Pancreas (tissue), 10 donors: ENCODE results near the gene STXBP5. TPM values are rescaled to one million over a fixed set of nuclear protein-coding genes. Genes with fewer than 3 reads are reported as not detected.

Experiments used
- ATAC-seq, 4 donors: fragments of 200-7000 bp; cut with Tn5 transposase; one replicate each; pipeline versions ENCODE4 v1.8.0 to v1.9.1; 2020; ENCODE audit warnings: mild to moderate bottlenecking in 4 of 4, moderate library complexity in 4 of 4
- DNase-seq, 6 donors: peaks; one replicate each; pipeline ENCODE4 v3.0.0-alpha.2; 2020
- FAIRE-seq: peaks from 2 replicates; lab custom pipeline; 2012; peaks lifted over from hg19 to GRCh38; lab: Jason Lieb, UNC
- H3K27ac ChIP-seq, 4 donors: fragments of 200-600 bp; sonication (generic); 1 replicate in 3 of 4; 2 replicates in 1 of 4; pipeline versions ENCODE4 v1.5.0 to v1.8.0; 2020
- H3K27me3 ChIP-seq, 4 donors: fragments of 200-600 bp; one replicate each; pipeline ENCODE4 v1.8.0; 2021
- H3K36me3 ChIP-seq, 3 donors: fragments of 200-600 bp; sonication (generic) in 1 of 3; one replicate each; pipeline versions ENCODE4 v1.5.0 to v1.8.0; 2020 to 2021
- H3K4me1 ChIP-seq, 3 donors: fragments of 200-600 bp; one replicate each; pipeline ENCODE4 v1.8.0; 2021
- H3K4me3 ChIP-seq, 4 donors: fragments of 200-600 bp; sonication (generic) in 2 of 4; one replicate each; pipeline versions ENCODE4 v1.5.0 to v1.8.0; 2020 to 2021
- H3K9me3 ChIP-seq, 4 donors: fragments of 200-600 bp; one replicate each; pipeline ENCODE4 v1.8.0; 2021
- WGBS, 2 donors: extraction: QIAGEN DNeasy Blood & Tissue Kit; methylation state at CpG; one replicate each; pipeline ENCODE4 v1.1.7; 2013; 5-methylcytosine and 5-hydroxymethylcytosine counted together
- intact Hi-C, 3 donors: fragments of 100-400 bp; cut with DNase I; formaldehyde crosslinking; loops; one replicate each; pipeline versions ENCODE4 v1.11.1 to v1.14.2; 2022
- polyA plus RNA-seq, 2 donors: library from polyadenylated mRNA; stranded (reverse); fragments of 200-250 nt; gene quantifications; one replicate each; pipeline ENCODE4 v1.2.3, GENCODE V29; 2013
- total RNA-seq, 6 donors: library from RNA; stranded (reverse); fragmentation: NEBNext Ultra II Directional in 4 of 6; extraction: Animal tissue kit (Norgen Biotek cat#: 25700) in 4 of 6; gene quantifications; one replicate each; pipeline versions ENCODE4 v1.2.1 to v1.2.4, GENCODE V29; 2021 to 2023
- TF ChIP-seq, protein P1 (sequence below), 4 donors: fragments of 200-600 bp; sonication (generic) in 3 of 4; IDR thresholded peaks; one replicate each; pipeline versions ENCODE4 v1.5.0 to v1.8.0; 2021; ENCODE audit warnings: antibody characterized with exemption in 4 of 4
- donor health status: healthy with polysubstance abuse.
- donor health status: DM: no; HTN: no; CAD: no; lungs with moderate emphysema.
- donor health status: DM: no; HTN: no; CAD: no.
- donor health status: control.
- donor health status: control.
- donor health status: Bipolar disorder and iron deficiency.
- donor health status: DM: yes; HTN: yes; CAD: no.
- donor health status: DM: no; HTN: no; CAD: no.
- donor health status: DM: no; HTN: no; CAD: no.
- donor health status: DM: yes; HTN: yes; CAD: no.

STXBP5 gene
- total and polyA plus RNA-seq, 8 donors, result 11.9 to 25.8 (median 23.1) TPM

DNA sequence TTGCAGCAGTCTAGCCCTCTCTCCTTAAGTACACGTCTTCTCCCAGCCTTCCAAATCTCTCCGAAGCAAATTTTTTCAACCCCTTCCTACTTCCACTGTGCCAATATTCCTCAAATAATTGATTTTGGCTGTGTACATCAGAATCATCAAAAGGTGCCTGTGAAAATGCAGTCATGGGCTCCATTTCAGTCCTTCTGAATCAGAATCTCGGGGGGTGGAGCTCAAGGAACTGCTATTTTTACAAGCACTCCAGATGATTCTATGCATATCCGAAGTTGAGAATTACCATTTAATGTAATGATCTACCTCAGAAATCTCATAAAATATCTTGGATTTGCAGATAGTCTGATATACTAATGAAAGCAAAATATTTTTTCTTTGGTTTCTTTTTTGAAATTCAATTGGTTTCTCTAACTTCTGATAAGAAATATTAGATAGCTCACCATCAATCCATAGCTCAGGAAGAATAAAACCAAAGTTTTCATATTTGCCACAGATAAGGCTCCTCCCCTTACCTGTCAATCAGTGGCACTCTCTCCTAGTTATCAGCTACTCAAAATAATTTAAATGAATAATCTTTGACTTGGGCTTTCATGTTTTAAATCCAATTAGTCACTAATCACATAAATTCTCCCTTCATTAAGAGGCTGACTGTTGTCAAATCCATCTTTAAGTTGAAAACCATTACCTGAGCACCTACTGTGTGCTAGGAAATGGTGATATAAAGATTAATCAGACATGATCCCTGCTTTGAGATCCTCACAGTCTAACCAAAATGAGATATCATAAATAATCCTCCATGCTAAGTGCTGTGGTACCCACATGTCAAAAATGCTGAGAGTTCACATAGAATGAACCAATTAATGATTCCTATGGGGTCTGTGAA, 36.4 kb upstream of the STXBP5 start:
- no peaks in the 10 kb centered on the region for H3K9me3 ChIP-seq
- ATAC-seq, result no peak
- no peak for DNase-seq
- intact Hi-C loops, result no loop called here
- H3K27ac ChIP-seq, result no peak overlapping the region
- TF ChIP-seq, protein P1, sequence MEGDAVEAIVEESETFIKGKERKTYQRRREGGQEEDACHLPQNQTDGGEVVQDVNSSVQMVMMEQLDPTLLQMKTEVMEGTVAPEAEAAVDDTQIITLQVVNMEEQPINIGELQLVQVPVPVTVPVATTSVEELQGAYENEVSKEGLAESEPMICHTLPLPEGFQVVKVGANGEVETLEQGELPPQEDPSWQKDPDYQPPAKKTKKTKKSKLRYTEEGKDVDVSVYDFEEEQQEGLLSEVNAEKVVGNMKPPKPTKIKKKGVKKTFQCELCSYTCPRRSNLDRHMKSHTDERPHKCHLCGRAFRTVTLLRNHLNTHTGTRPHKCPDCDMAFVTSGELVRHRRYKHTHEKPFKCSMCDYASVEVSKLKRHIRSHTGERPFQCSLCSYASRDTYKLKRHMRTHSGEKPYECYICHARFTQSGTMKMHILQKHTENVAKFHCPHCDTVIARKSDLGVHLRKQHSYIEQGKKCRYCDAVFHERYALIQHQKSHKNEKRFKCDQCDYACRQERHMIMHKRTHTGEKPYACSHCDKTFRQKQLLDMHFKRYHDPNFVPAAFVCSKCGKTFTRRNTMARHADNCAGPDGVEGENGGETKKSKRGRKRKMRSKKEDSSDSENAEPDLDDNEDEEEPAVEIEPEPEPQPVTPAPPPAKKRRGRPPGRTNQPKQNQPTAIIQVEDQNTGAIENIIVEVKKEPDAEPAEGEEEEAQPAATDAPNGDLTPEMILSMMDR (IDR thresholded peaks at IDR 0.05), result no peak
- FAIRE-seq, result no peak
- no peak overlapping the region for H3K4me3 ChIP-seq
- WGBS, 2 donors, result 76 to 87% methylated on average over 4 of the region's 4 CpGs
- H3K27me3 ChIP-seq, result no peaks in the 10 kb centered on the region
- H3K4me1 ChIP-seq, result no peaks in the 10 kb centered on the region
- H3K36me3 ChIP-seq, result no peaks in the 10 kb centered on the region

DNA sequence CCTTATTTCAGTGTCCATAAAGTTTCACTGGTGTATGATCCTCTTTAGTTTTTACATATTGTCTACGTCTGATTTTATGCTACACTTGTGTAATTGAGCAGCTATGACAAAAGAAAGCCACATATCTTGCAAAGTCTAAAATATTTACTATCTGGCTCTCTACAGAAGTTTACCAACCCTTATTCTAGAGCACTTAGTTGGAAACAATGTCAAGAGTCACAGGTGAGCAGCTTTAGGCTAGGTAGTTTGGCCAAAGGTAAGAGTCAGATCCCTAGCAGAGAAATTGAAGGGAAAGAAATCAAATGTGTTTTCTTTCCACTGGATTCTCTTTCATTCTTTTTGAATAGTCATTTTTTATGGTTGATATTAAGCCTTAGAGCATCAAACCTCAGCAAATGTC, 34.7 kb upstream of the STXBP5 start:
- intact Hi-C loops, result no loop called here
- no peak overlapping the region for H3K4me3 ChIP-seq
- no peaks in the 10 kb centered on the region for H3K27me3 ChIP-seq
- TF ChIP-seq, protein P1 (IDR thresholded peaks at IDR 0.05), result no peak
- no peak for FAIRE-seq
- no peak for ATAC-seq
- WGBS, 2 donors, result 96 to 100% methylated on average over 1 of the region's 1 CpG
- H3K36me3 ChIP-seq, result no peaks in the 10 kb centered on the region
- no peak for DNase-seq
- H3K27ac ChIP-seq, result no peak overlapping the region
- H3K4me1 ChIP-seq, result no peaks in the 10 kb centered on the region
- H3K9me3 ChIP-seq, result no peaks in the 10 kb centered on the region

DNA sequence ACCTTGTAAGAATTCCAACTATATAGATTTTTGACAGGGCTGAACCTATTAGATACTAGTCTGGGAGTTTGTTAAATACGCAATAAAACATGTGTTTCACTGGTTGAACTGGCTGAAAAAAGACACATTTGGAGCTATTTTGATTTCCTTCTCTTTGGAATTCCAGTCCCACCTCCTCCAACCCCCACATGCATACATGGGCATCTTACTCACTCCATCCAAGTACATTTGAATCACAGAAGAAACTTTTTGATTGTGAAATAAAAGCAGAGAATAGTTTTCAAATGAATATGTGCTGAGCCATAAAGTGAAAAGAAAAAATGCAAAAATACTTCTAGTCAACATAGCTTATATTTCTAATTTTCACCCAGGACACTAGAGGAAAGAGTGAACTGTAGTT, 33.9 kb upstream of the STXBP5 start:
- no peaks in the 10 kb centered on the region for H3K4me1 ChIP-seq
- H3K9me3 ChIP-seq, result no peaks in the 10 kb centered on the region
- no peak for ATAC-seq
- TF ChIP-seq, protein P1 (IDR thresholded peaks at IDR 0.05), result no peak
- no peak overlapping the region for H3K27ac ChIP-seq
- no peak for DNase-seq
- H3K27me3 ChIP-seq, result no peaks in the 10 kb centered on the region
- intact Hi-C loops, result no loop called here
- FAIRE-seq, result no peak
- no peak overlapping the region for H3K4me3 ChIP-seq
- H3K36me3 ChIP-seq, result no peaks in the 10 kb centered on the region
- WGBS, 2 donors, result 88 to 93% methylated on average over 1 of the region's 1 CpG

DNA sequence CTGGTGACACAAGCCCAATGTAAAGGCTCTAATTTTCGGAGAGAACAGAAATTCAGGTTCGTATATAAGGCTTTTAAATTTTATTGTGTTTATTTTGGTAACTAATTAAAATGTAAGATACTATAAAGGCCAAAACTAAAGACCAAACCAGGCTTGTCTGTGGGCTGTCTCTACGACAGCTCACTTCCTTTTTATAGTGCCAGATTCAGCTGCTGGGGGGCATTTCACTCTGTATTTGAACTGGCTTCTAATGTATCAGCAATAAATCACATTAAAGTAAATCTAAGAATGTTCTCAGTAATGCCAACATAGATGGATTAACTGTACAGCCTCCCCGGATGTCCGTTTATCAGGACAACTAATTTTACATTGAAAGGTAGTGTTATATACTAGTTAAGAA, 31.1 kb upstream of the STXBP5 start:
- TF ChIP-seq, protein P1 (IDR thresholded peaks at IDR 0.05), result no peak
- WGBS, 2 donors, result 79 to 81% methylated on average over 5 of the region's 5 CpGs
- ATAC-seq, result no peak
- no peak for FAIRE-seq
- Histone ChIP-seq H3K27ac (no peak overlapping the region), H3K27me3 (no peaks in the 10 kb centered on the region), H3K36me3 (no peaks in the 10 kb centered on the region), H3K4me3 (no peak overlapping the region), H3K9me3 (no peaks in the 10 kb centered on the region), H3K4me1 (peaks cover 0 to 10% (median 7%) of the 10 kb centered on the region in 3 donors)
- intact Hi-C loops, result no loop called here
- DNase-seq, result no peak
